NCI-H187 treated with DMSO at 0.1 percent for 48 hours (cell line): ENCODE data around the gene STK31.
"Not testable (repeated sequence)": the region's sequence is repeated elsewhere in the genome, so short reads cannot be mapped to it uniquely, and the experiment has no call there.

Experiments used
- DNase-seq: peaks from one replicate; lab custom pipeline; 2025; lab: John Stamatoyannopoulos, UW

Gene STK31

DNA sequence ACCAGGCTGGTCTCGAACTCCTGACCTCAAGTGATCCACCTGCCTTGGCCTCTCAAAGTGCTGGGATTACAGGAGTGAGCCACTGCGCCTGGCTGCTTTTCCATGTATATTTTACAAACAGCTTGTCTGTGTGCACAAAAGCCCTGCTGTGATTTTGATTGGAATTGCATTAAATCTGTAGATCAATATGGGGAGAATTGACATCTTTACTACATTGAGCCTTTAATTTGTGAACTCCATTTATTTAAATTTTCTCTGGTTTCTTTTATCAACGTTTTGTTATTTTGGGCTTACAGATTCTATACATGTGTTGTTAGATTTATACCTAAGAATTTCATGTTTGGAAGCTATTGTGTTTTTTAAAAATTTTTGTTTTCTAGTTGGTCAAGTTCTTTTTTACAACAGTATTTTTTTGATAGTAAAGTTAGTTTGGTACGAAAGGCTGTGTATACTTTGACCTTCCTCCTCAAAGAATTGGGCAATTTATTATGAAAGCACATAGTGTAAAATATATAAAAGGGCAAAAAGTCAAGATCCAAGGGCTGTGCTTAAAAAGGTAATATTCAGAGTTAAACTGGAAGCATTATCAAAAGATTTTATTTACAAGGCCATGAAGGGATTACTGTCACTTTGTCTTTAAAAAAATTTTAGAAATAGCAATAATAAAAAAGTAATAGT is 92.8 kb downstream of the STK31 start:
- DNase-seq, result no peak

DNA sequence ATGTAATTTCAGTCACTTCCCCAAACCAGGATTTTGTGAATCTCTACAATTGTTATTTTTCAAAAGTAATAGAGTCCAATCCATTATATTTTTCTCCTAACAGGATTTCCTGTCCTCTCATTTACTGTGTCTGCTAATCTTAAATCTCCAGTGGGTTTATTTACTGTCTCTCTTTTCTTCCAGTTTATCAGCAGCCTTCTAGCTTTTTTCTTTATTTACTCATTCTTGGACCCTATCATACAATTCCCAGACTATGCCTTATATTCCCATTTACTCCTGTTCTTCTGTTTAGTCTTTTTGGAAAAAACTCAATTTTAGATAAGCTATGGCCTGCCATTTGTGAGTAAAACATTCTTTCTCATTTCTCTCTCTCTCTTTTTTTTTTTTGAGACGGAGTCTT is 94.7 kb downstream of the STK31 start:
- DNase-seq, result no peak

DNA sequence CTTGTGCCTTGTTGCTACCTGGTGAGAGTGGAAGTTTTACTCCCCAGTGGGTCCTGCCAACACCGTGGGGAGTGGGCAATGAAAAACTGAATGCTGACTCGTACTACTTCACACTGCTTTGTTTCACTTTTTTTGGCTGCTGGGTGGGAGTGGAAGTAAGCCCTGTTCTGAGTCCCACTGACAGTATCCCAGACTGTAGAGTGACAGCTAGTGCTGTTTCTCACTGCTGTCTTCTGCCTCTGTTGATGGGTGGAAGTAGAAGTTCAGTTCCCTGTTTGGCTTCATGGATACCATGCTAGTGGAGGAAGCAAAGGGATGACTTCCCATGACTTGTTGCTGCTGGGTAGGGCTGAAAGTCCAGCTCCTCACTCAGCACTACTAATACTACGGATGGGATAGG is 98.4 kb downstream of the STK31 start:
- DNase-seq, result no peak

DNA sequence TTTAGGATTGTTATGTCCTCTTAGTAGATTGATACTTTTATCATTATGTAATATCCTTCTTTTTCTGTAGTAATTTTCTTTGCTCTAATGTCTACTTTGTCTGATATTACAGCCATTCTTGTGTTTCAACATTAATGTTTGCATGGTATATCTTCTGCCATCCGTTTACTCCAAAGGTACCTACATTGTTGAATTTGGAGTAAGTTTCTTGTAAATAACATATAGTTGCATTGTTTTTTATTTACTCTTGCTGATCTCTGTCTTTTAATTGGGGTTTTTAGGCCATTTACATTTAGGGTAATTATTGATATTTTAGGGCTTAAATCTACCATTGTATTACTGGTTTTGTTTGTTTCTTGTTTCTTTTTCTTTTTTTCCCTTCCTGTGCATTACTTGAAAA is 100.1 kb downstream of the STK31 start:
- DNase-seq, result no peak

DNA sequence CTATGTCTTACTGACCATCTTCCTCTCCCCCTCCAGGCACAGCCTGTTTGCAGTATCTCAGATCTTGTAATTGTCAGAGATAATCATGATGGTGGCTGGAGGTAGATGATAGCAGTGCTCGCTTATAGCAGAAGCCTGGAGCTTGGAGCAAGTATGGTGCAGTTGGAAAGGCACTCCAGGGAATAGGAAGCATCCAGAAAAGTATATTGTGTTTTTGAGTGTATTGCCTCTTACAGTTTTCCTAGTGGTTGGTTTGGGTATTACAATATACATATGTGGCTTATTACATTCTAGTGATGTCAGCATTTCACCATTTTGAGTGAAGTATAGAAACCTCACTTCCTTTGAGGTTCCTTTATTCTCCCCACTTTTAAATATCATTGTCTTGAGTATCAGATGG is 101.5 kb downstream of the STK31 start:
- DNase-seq, result no peak

DNA sequence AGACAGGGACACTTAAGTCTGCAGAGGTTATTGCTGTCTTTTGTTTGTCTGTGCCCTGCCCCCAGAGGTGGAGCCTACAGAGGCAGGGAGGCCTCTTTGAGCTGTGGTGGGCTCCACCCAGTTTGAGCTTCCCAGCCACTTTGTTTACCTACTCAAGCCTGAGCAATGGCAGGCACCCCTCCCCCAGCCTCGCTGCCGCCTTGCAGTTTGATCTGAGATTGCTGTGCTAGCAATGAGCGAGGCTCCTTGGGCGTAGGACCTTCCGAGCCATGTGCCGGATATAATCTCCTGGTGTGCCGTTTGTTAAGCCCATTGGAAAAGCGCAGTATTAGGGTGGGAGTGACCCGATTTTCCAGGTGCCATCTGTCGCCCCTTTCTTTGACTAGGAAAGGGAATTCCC is 118.1 kb downstream of the STK31 start:
- DNase-seq, result not testable (repeated sequence)

DNA sequence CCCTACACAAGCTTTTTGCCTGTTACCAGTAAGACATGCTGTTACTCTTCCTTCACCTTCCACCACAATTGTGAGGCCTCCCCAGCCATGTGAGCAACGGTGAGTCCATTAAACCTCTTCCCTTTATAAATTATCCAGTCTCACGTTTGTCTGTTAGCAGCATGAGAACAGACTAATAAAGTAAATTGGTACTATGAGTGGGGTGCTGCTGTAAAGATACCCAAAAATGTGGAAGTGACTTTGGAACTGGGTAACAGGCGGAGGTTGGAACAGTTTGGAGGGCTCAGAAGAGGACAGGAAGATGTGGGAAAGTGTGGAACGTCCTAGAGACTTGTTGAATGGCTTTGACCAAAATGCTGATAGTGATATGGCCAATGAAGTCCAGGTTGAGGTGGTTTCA is 122.7 kb downstream of the STK31 start:
- DNase-seq, result not testable (repeated sequence)

DNA sequence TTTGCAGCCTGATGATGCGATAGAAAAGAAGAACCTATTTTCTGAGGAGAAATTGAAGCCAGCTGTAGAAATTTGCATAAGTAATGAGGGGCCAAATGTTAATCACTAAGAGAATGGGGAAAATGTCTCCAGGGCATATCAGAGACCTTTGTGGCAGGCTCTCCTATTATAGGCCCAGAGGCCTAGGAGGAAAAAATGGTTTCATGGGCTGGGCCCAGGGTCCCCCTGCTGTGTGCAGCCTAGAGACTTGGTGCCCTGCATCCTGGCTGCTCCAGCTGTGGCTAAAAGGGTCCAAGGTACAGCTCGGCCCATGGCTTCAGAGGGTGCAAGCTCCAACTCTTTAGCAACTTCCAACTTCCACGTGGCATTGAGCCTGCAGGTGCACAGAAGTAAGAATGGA is 123.4 kb downstream of the STK31 start:
- DNase-seq, result no peak

DNA sequence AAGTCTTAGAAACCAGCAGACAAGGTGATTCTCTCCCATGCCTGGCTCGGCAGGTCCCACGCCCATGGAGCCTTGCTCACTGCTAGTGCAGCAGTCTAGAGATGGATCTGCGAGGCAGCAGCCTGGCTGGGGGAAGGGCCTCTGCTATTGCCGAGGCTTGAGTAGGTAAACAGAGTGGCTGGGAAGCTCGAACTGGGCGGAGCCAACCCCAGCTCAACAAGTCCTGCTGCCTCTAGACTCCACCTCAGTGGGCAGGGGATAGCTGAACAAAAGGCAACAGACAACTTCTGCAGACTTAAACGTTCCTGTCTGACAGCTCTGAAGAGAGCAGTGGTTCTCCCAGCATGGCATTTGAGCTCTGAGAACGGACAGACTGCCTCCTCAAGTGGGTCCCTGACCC is 134.8 kb downstream of the STK31 start:
- not testable (repeated sequence) for DNase-seq

DNA sequence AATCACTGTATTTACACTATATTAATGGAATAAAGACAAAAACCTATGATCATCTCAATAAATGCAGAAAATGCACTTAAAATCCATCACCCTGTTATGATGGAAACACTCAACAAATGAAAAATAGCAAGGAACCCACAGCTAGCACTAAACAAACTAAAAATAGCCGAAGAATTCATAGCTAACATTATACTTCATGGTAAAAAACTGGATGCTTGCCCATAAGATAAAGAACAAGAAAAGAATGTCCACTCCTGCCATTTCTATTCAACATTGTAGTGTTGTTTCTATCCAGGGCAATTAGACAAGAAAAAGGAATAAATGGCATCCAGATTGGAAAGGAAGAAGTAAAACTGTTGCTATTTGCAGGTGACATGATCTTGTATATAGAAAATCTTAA is 142.1 kb downstream of the STK31 start:
- DNase-seq, result no peak

DNA sequence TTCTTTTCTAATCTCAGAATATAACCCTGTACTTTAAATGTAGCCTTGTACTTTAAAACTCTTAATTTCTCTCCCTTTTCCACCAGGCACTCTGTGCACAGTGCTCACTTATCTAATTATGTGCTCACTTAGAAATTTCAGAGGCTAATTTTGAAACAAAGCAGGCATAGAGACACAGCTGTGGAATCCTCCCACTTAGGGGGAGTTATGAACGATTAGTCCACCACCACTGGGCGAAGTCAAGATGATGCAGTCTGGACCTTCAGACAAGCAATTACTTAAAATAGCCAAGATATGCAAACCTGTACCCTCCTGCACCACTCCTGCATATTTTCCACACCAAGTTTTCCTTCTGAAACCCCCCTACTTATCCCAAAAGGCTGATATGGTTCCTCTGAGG is 143.0 kb downstream of the STK31 start:
- DNase-seq, result no peak

DNA sequence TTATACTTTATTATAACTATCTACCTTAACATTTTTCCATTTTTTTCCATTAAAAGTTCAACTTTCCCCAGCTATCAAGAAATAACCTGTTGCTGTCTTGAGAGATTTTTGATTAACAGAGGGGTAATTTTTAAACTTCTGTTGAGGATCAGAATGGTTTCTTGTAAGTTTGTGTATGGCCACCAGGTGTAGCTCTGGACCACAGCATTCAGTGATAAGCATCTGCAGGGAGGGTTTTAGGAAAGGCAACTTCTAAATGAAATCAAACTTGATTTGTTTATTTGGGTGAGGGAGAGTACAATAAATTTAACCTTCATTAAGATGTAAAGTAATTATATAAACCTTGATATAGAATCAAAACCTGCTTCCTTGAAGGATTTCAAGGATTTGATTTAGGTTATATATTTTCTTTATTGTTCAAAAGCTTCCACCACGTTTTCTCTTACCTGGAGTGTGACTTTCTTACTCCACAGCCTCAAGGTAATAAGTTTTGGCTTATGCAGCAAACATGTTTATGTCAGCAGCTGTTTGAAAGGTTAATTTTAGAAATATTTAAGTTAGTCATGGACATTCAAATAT is 153.3 kb downstream of the STK31 start:
- no peak for DNase-seq

DNA sequence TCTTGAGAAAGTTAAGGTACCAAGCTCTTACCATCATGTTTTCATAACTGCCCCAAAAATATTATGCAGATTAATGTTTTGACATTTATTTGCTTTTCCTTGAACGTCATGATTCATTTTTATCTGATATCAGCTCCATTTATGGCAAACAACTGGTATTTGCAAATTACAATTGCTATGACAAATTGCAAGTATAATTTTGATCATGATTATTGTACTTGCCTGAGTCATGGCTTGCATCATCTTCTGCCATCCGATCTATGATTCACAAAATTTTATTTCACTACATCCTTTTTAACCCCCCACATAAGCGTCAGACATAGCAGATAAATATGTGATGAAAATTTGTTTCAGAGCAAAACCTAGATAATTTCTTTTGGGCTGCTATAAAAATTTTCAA is 155.0 kb downstream of the STK31 start:
- DNase-seq, result no peak

DNA sequence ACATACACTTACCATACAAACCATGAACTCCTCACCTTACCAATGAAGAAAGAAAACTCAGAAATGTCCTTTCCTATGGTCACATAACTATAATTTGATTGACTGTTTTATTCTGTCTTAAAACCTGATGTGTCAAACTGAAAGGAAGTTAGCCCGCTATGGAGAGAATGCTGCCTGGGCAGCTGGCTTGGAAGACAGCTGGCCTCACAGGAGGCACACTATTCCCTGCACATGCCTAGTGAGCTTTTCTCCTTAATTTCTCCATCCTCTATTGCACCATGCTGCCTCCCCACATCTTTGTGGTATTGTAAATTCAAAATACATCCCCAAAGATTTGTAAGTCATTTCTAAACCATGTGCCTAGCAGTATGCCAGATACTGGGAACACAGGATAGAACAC is 163.3 kb downstream of the STK31 start:
- DNase-seq, result no peak

DNA sequence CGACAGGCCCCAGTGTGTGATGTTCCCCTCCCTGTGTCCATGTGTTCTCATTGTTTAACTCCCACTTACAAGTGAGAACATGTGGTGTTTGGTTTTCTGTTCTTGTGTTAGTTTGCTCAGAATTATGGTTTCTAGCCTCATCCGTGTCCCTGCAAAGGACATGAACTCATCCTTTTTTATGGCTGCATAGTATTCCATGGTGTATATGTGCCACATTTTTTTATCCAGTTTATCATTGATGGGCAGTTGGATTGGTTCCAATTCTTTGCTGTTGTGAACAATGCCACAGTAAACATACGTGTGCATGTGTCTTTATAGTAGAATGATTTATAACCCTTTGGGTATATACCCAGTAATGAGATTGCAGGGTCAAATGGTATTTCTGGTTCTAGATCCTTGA is 166.5 kb downstream of the STK31 start:
- not testable (repeated sequence) for DNase-seq
